K562 (cell line): ENCODE measurements around the gene PPP2R3B. TPM values are rescaled to one million over a fixed set of nuclear protein-coding genes. Genes with fewer than 3 reads are reported as not detected.
"Not testable (repeated sequence)": the region's sequence is repeated elsewhere in the genome, so short reads cannot be mapped to it uniquely, and the experiment has no call there.

Experiments
- ATAC-seq: fragments of 200-7000 bp; cut with Tn5 transposase; 3 replicates; pipeline ENCODE4 v1.9.1; 2020; ENCODE audit warnings: moderate library complexity
- BruUV-seq: library from RNA; stranded (reverse); fragments of 400-500 nt; replicated peaks from 2 replicates; lab custom pipeline; 2021; lab: Mats Ljungman, UMichigan
- CTCF ChIA-PET: fragments of 300-600 bp; formaldehyde crosslinking; extraction: SDS; loops from one replicate; lab custom pipeline; 2021; ENCODE audit warnings: low intra/inter-chr PET ratio; lab: Yijun Ruan, JAX
- POLR2A ChIA-PET: fragments of 300-600, 350-650 bp; sonication (Branson Sonifier 250); formaldehyde crosslinking; extraction: SDS; loops from one replicate; lab custom pipeline; 2021; ENCODE audit warnings: antibody characterized with exemption, inconsistent platforms; lab: Yijun Ruan, JAX
- DNase-seq, 4 experiments: peaks; one replicate each; pipeline versions ENCODE4 v3.0.0 to v3.0.0-alpha.2; 2011 to 2018; ENCODE audit warnings: low spot score in 3 of 4, mixed read lengths in 3 of 4; ENCODE audit errors: extremely low read depth in 1 of 4
- FAIRE-seq: peaks from 2 replicates; lab custom pipeline; 2011; peaks lifted over from hg19 to GRCh38; lab: Jason Lieb, UNC
- H2AFZ ChIP-seq: 2 replicates; pipeline ENCODE4 v1.6.0; 2011; ENCODE audit warnings: low read depth, low read length, control low read depth, inconsistent platforms
- H3K27ac ChIP-seq: fragments of 200-600 bp; 3 replicates; pipeline ENCODE4 v1.8.0; 2011; ENCODE audit warnings: low read depth, mild to moderate bottlenecking, control low read depth, inconsistent platforms, low read length, moderate library complexity, mixed read lengths; ENCODE audit errors: extremely low read depth
- H3K27me3 ChIP-seq, 2 experiments: fragments of 300-600 bp in 1 of 2; 2 replicates in 1 of 2; 3 replicates in 1 of 2; pipeline versions ENCODE4 v1.6.0 to v1.8.0; 2011; ENCODE audit warnings: inconsistent platforms in 2 of 2, low read length in 2 of 2, mild to moderate bottlenecking in 1 of 2, mixed read lengths in 1 of 2, moderate library complexity in 1 of 2; ENCODE audit not compliant: control insufficient read depth in 2 of 2, insufficient read depth in 2 of 2
- H3K36me3 ChIP-seq: fragments of 300-600 bp; 3 replicates; pipeline ENCODE4 v1.8.0; 2011; ENCODE audit warnings: mild to moderate bottlenecking, low read length, inconsistent platforms; ENCODE audit not compliant: control insufficient read depth, insufficient read depth
- H3K4me1 ChIP-seq, 2 experiments: fragments of 200-600 bp in 1 of 2; replicated peaks in 1 of 2; 2 replicates in 1 of 2; 3 replicates in 1 of 2; pipeline versions ENCODE4 v1.5.1 to v1.8.0; 2011; ENCODE audit warnings: inconsistent platforms in 2 of 2, low read length in 2 of 2, mild to moderate bottlenecking in 1 of 2, mixed read lengths in 1 of 2, moderate library complexity in 1 of 2; ENCODE audit not compliant: control insufficient read depth in 2 of 2, insufficient read depth in 2 of 2
- H3K4me2 ChIP-seq: 2 replicates; pipeline ENCODE4 v1.6.1; 2011; ENCODE audit warnings: low read length, control low read depth, inconsistent platforms, mixed read lengths; ENCODE audit not compliant: insufficient read depth
- H3K4me3 ChIP-seq: fragments of 200-600 bp; sonication (generic), shearing (Covaris generic); 2 replicates; pipeline ENCODE4 v1.5.1; 2016; ENCODE audit warnings: control low read depth, inconsistent platforms
- H3K79me2 ChIP-seq: fragments of 200-600 bp; 3 replicates; pipeline ENCODE4 v1.8.0; 2011; ENCODE audit warnings: low read length, inconsistent platforms; ENCODE audit not compliant: control insufficient read depth, insufficient read depth
- H3K9ac ChIP-seq, 2 experiments: 2 replicates each; pipeline versions ENCODE4 v1.6.0 to v1.6.1; 2011; ENCODE audit warnings: low read depth in 2 of 2, low read length in 2 of 2, control low read depth in 1 of 2, inconsistent platforms in 1 of 2, mild to moderate bottlenecking in 1 of 2, mixed read lengths in 1 of 2; ENCODE audit not compliant: insufficient read depth in 1 of 2
- H3K9me1 ChIP-seq: one replicate; pipeline ENCODE4 v1.6.0; 2011; ENCODE audit warnings: inconsistent platforms, mild to moderate bottlenecking, low read length, moderate library complexity; ENCODE audit not compliant: control insufficient read depth, insufficient read depth
- H3K9me3 ChIP-seq: replicated peaks from 2 replicates; pipeline ENCODE4 v1.5.1; 2011; ENCODE audit warnings: low read depth, low read length, inconsistent platforms; ENCODE audit not compliant: control insufficient read depth, insufficient read depth
- H4K20me1 ChIP-seq: replicated peaks from 2 replicates; pipeline ENCODE4 v1.6.1; 2011; ENCODE audit warnings: low read length, inconsistent platforms, mixed read lengths; ENCODE audit not compliant: control insufficient read depth, insufficient read depth
- NELFE ChIP-seq: IDR thresholded peaks from 2 replicates; pipeline ENCODE4 v1.6.1; 2011; ENCODE audit warnings: mild to moderate bottlenecking; ENCODE audit not compliant: insufficient read depth, insufficient read length
- SP1 ChIP-seq: sonication (generic); formaldehyde crosslinking; IDR thresholded peaks from 2 replicates; pipeline ENCODE4 v1.8.1; 2022; ENCODE audit warnings: mild to moderate bottlenecking, missing genetic modification reagents
- ZNF253 ChIP-seq: fragments of 250-450 bp; sonication (Bioruptor Pico); conservative IDR thresholded peaks from 2 replicates; pipeline ENCODE4 v1.6.1; 2021; ENCODE audit warnings: mild to moderate bottlenecking
- WGBS: fragments of 100-300 bp; shearing (Covaris generic); methylation state at CpG from one replicate; pipeline ENCODE4 v1.1.6; 2016; ENCODE audit warnings: low coverage, mixed read lengths; ENCODE audit not compliant: insufficient coverage; ENCODE audit errors: missing lambda C conversion rate; 5-methylcytosine and 5-hydroxymethylcytosine counted together
- in situ Hi-C: fragments of 300-500 bp; cut with MboI; formaldehyde crosslinking; loops from 4 replicates; pipeline ENCODE4 v1.15.0; 2018; ENCODE audit warnings: inconsistent platforms, mixed read lengths
- intact Hi-C: fragments of 100-400 bp; cut with micrococcal nuclease; formaldehyde crosslinking; loops from 2 replicates; pipeline ENCODE4 v1.14.2; 2022
- polyA plus RNA-seq, 8 experiments: library from polyadenylated mRNA; depleted of rRNA in 4 of 8; stranded (reverse) in 5 of 8; unstranded in 3 of 8; fragments of >200 nt; fragmentation: Nextera tagmentation in 2 of 8; fragmentation: Illumina TruSeq in 1 of 8; extraction: Ambion mirVana in 2 of 8; extraction: Trizol in 1 of 8; gene quantifications; 2 replicates each; pipeline versions ENCODE4 v1.2.1 to v1.2.3, GENCODE V29; 2011 to 2014; ENCODE audit warnings: inconsistent platforms in 1 of 8, missing spikeins in 1 of 8
- total RNA-seq, 7 experiments: library from RNA; depleted of rRNA in 6 of 7; stranded (reverse); fragments of >200 nt in 6 of 7; fragmentation: Illumina TruSeq in 2 of 7; extraction: Trizol in 2 of 7; gene quantifications; 2 replicates each; pipeline versions ENCODE4 v1.2.1 to v1.2.3, GENCODE V29; 2011 to 2021; ENCODE audit warnings: low replicate concordance in 1 of 7
- TF ChIP-seq, protein P1 (sequence below): sonication (generic); formaldehyde crosslinking; IDR thresholded peaks from 2 replicates; pipeline ENCODE4 v1.9.0; 2022; ENCODE audit warnings: mild to moderate bottlenecking, missing genetic modification reagents

PPP2R3B gene
- total and polyA plus RNA-seq, 9 of the 15 experiments (the other 6 are each of a cell fraction or from before 2014, with no cell fraction given), result 0.04 to 18.2 (median 8.2) TPM; not detected in 1

DNA sequence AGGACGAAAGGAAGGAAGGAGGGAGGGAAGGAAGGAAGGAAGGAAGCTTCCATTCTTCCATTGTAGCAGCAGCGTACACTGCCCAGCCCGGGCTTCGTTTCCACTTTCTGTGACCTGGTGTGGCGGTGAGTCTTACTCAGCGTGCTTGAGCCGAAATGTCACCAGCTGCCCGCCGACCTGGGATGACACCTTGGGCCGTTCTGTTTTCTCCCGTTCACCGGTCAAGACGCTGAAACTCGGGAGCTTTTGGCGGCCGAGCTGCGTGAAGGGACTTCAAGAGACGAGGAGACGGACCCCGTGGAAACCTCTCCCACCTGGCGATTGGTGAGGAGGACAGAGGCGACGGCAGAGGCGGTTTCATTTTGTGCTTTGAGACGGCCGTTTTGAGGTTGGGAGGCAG lies 47.1 kb upstream of the PPP2R3B start (continued):
- TF ChIP-seq, protein P1, sequence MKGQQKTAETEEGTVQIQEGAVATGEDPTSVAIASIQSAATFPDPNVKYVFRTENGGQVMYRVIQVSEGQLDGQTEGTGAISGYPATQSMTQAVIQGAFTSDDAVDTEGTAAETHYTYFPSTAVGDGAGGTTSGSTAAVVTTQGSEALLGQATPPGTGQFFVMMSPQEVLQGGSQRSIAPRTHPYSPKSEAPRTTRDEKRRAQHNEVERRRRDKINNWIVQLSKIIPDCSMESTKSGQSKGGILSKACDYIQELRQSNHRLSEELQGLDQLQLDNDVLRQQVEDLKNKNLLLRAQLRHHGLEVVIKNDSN, result no peak
- TF ChIP-seq NELFE (no peak), ZNF253 (CRISPR knock-in tag) (no peak), SP1 (CRISPR knock-in tag) (no peak)

DNA sequence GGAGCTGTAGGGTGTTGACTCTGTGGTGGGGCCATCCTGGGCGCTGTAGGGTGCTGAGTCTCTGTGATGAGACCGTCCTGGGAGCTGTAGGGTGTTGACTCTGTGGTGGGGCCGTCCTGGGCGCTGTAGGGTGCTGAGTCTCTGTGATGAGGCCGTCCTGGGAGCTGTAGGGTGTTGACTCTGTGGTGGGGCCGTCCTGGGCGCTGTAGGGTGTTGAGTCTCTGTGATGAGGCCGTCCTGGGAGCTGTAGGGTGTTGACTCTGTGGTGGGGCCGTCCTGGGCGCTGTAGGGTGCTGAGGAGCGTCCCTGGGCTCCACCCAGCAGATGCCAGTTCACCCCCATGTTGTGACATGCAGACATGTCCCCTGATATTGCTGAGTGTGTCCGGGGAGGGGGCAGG lies 46.0 kb upstream of the PPP2R3B start:
- DNase-seq, intact Hi-C loops, H3K4me2 ChIP-seq, H3K4me3 ChIP-seq, H4K20me1 ChIP-seq, H3K79me2 ChIP-seq, H2AFZ ChIP-seq, FAIRE-seq, BruUV-seq, H3K9ac ChIP-seq, POLR2A ChIA-PET, CTCF ChIA-PET, H3K9me1 ChIP-seq, ATAC-seq, in situ Hi-C loops, H3K27ac ChIP-seq, H3K4me1 ChIP-seq, H3K9me3 ChIP-seq, H3K36me3 ChIP-seq: not testable (repeated sequence)
- WGBS, result 0% methylated on average over 3 of the region's 12 CpGs
- peaks cover 11 to 35% of the 10 kb centered on the region in 2 experiments; a peak in 3 of 5 replicates for H3K27me3 ChIP-seq
